Right kidney (tissue), 1 donor: Measurements from ENCODE around the gene INTS1.
A peak's percentile ranks its signal among the peaks of the same experiment; 100 is the strongest.

ENCODE experiments used
- DNase-seq: peaks from one replicate; pipeline ENCODE4 v3.0.0-alpha.2; 2016

INTS1 gene

GRCh38 chr7:1461646-1462375 lies 42.4 kb downstream of the INTS1 start:
- no peak for DNase-seq

- DNase-seq = no peak
Observed at GRCh38 chr7:1460821-1461645, 43.2 kb downstream of the INTS1 start.

GRCh38 chr7:1459920-1460820 lies 44.0 kb downstream of the INTS1 start:
- DNase-seq = peak; percentile 60

GRCh38 chr7:1459512-1459892 lies 44.7 kb downstream of the INTS1 start:
- DNase-seq = no peak

- peak; percentile 89 for DNase-seq
Observed at GRCh38 chr7:1458683-1459511, 45.3 kb downstream of the INTS1 start, which contains the start of gene MICALL2. TSS of gene MICALL2 (minus strand) at chr7:1459470. CDS start at chr7:1459326, 144 bp downstream.

GRCh38 chr7:1457949-1458682 lies 46.1 kb downstream of the INTS1 start:
- DNase-seq = no peak

GRCh38 chr7:1457059-1457948 lies 46.9 kb downstream of the INTS1 start:
- no peak for DNase-seq

- no peak for DNase-seq
Observed at GRCh38 chr7:1455955-1456354, 48.2 kb downstream of the INTS1 start.

GRCh38 chr7:1455241-1455939 lies 48.8 kb downstream of the INTS1 start:
- DNase-seq = peak; percentile 72

- DNase-seq = no peak
Observed at GRCh38 chr7:1454542-1454941, 49.6 kb downstream of the INTS1 start.

GRCh38 chr7:1452205-1452604 lies 52.0 kb downstream of the INTS1 start:
- peak; percentile 56 for DNase-seq

GRCh38 chr7:1450987-1451386 lies 53.2 kb downstream of the INTS1 start:
- DNase-seq = no peak

- DNase-seq = no peak
Observed at GRCh38 chr7:1450431-1450830, 53.8 kb downstream of the INTS1 start.

GRCh38 chr7:1449951-1450350 lies 54.2 kb downstream of the INTS1 start:
- no peak for DNase-seq

- DNase-seq = no peak
Observed at GRCh38 chr7:1449501-1449900, 54.7 kb downstream of the INTS1 start.

GRCh38 chr7:1448958-1449357 lies 55.2 kb downstream of the INTS1 start:
- no peak for DNase-seq

- DNase-seq = no peak
Observed at GRCh38 chr7:1447551-1448244, 56.5 kb downstream of the INTS1 start.

- DNase-seq = no peak
Observed at GRCh38 chr7:1447112-1447511, 57.1 kb downstream of the INTS1 start.

GRCh38 chr7:1446620-1447032 lies 57.6 kb downstream of the INTS1 start:
- no peak for DNase-seq
